OCI-LY7 (cell line): ENCODE measurements around the gene TM4SF1.

Experiments
- CTCF ChIP-seq: fragments of 200-600 bp; sonication (generic); conservative IDR thresholded peaks from 2 replicates; pipeline ENCODE4 v1.5.1; 2014; ENCODE audit warnings: mild to moderate bottlenecking, antibody characterized with exemption, low read length, moderate library complexity, mixed read lengths
- EZH2phosphoT487 ChIP-seq: fragments of 200-600 bp; sonication (generic); IDR thresholded peaks from 2 replicates; pipeline ENCODE4 v1.6.1; 2018; ENCODE audit warnings: low read depth, borderline replicate concordance, mild to moderate bottlenecking, mixed run types, antibody characterized with exemption, low read length, moderate library complexity, mixed read lengths

- TF ChIP-seq CTCF, result no peak
- TF ChIP-seq EZH2phosphoT487, result no peak
Observed at GRCh38 chr3:149363053-149363452, 14.4 kb downstream of the TM4SF1 start.
